Smooth muscle cell (in vitro differentiated cells): ENCODE data around the gene MAPK6. TPM values are rescaled to one million over a fixed set of nuclear protein-coding genes. Genes with fewer than 3 reads are reported as not detected.
"Not testable (repeated sequence)": the region's sequence is repeated elsewhere in the genome, so short reads cannot be mapped to it uniquely, and the experiment has no call there.

Experiments
- DNase-seq: peaks from one replicate; lab custom pipeline; 2025; ENCODE audit not compliant: unreplicated experiment; lab: John Stamatoyannopoulos, UW
- H2AFZ ChIP-seq: fragments of 200-600 bp; sonication (generic); 2 replicates; pipeline ENCODE4 v1.6.0; 2016; ENCODE audit warnings: antibody characterized with exemption, low read depth, mild to moderate bottlenecking
- H3F3A ChIP-seq: fragments of 200-600 bp; sonication (generic); 2 replicates; pipeline ENCODE4 v1.6.0; 2017; ENCODE audit warnings: antibody characterized with exemption, low read depth
- H3K27ac ChIP-seq: fragments of 200-600 bp; sonication (generic); 2 replicates; pipeline ENCODE4 v1.5.1; 2016; ENCODE audit warnings: low read depth, mild to moderate bottlenecking
- H3K27me3 ChIP-seq: fragments of 200-600 bp; sonication (generic); 2 replicates; pipeline ENCODE4 v1.6.1; 2016; ENCODE audit warnings: low read depth, mild to moderate bottlenecking
- H3K36me3 ChIP-seq: fragments of 200-600 bp; sonication (generic); 2 replicates; pipeline ENCODE4 v1.5.1; 2016; ENCODE audit warnings: low read depth
- H3K4me1 ChIP-seq: fragments of 200-600 bp; sonication (generic); 2 replicates; pipeline ENCODE4 v1.5.1; 2016; ENCODE audit warnings: low read depth
- H3K4me2 ChIP-seq: fragments of 200-600 bp; sonication (generic); 2 replicates; pipeline ENCODE4 v1.6.0; 2016; ENCODE audit warnings: mild to moderate bottlenecking
- H3K4me3 ChIP-seq: fragments of 200-600 bp; sonication (generic); 2 replicates; pipeline ENCODE4 v1.5.1; 2016; ENCODE audit warnings: mild to moderate bottlenecking
- H3K79me2 ChIP-seq: fragments of 200-600 bp; sonication (generic); 2 replicates; pipeline ENCODE4 v1.6.0; 2016; ENCODE audit warnings: low read depth, mild to moderate bottlenecking
- H3K9ac ChIP-seq: fragments of 200-600 bp; sonication (generic); 2 replicates; pipeline ENCODE4 v1.6.0; 2016; ENCODE audit warnings: low read depth
- H3K9me3 ChIP-seq: fragments of 200-600 bp; sonication (generic); replicated peaks from 2 replicates; pipeline ENCODE4 v1.5.1; 2016; ENCODE audit warnings: low read depth
- H4K20me1 ChIP-seq: fragments of 200-600 bp; sonication (generic); 2 replicates; pipeline ENCODE4 v1.6.0; 2016; ENCODE audit warnings: low read depth
- WGBS: methylation state at CpG from one replicate; pipeline ENCODE4 v1.1.7; 2016; ENCODE audit warnings: low lambda C conversion rate; 5-methylcytosine and 5-hydroxymethylcytosine counted together
- polyA plus RNA-seq: library from polyadenylated mRNA; unstranded; fragments of >200 nt; fragmentation: Nextera tagmentation; extraction: Ambion mirVana; gene quantifications from 2 replicates; pipeline ENCODE4 v1.2.1, GENCODE V29; 2016
- total RNA-seq: library from RNA; depleted of rRNA; stranded (reverse); fragments of >200 nt; gene quantifications from 2 replicates; pipeline ENCODE4 v1.2.3, GENCODE V29; 2014
- TF ChIP-seq, protein P1 (sequence below): fragments of 200-600 bp; sonication (generic); IDR thresholded peaks from 2 replicates; pipeline ENCODE4 v1.5.1; 2017; ENCODE audit warnings: borderline replicate concordance, mild to moderate bottlenecking, antibody characterized with exemption; ENCODE audit not compliant: insufficient read depth, poor library complexity, severe bottlenecking

MAPK6 gene
- total and polyA plus RNA-seq, 2 experiments from 2014 or later = 38.6 to 107 TPM

DNA sequence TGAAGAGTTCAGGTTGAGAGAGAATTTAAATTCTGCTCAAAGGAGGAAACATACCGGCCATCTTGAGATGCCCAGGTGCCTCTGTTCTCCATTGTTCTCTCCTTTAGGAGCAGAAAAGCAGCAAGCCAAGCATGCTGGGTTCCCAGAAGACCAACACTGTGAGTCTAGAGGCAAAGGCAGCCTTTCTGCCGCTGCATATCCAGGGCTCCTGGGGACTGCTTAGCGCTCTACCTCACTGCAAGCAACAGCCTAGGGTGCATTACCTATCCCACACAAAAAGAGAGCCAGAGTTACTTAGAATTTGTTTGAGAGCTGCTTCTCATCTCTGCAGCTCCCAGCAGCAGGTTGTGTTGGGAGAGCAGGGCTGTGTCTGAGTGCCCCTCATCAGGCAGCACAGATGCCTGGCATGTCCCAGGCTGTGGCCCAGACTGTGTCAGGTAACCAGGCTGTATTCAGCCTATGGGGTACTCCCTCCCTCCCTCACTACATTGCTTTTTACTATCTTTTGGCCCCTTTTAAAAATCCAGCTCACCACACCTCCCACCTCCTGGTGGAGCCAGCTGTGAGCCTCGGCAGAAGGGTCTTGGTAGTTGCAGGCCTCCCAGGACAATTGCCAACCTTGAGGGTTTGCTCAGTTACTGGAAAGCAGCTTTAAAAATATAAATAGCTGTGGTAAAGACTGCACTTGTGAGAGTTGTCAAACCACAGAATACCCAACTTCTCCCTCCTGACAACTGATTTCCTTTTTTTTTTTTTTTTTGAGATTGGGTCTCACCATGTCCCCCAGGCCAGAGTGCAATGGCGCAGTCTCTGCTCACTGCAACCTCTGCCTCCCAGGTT lies 63.4 kb downstream of the MAPK6 start:
- WGBS = 84% methylated on average over 5 of the region's 5 CpGs
- DNase-seq = no peak

DNA sequence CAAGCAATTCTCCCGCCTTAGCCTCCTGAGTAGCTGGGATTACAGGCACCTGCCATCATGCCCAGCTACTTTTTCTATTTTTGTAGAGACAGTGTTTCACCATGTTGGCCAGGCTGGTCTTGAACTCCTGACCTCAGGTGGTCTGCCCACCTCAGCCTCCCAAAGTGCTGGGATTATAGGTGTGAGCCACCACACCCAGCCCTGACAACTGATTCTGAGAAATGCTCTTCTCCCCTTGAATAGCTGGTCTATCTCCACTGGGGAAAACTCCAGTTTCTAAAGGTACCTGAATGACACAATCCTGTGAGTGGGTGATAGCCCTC lies 64.0 kb downstream of the MAPK6 start:
- H4K20me1 ChIP-seq, H3K27me3 ChIP-seq, H3K4me2 ChIP-seq, H2AFZ ChIP-seq, H3K36me3 ChIP-seq, H3K4me3 ChIP-seq, H3K4me1 ChIP-seq, H3K9me3 ChIP-seq, H3K79me2 ChIP-seq, H3F3A ChIP-seq, DNase-seq, H3K9ac ChIP-seq, H3K27ac ChIP-seq: not testable (repeated sequence)
- WGBS = 92% methylated on average over 1 of the region's 1 CpG

More for the DNA sequence above, 63.4 kb downstream of the MAPK6 start:
- TF ChIP-seq, protein P1, sequence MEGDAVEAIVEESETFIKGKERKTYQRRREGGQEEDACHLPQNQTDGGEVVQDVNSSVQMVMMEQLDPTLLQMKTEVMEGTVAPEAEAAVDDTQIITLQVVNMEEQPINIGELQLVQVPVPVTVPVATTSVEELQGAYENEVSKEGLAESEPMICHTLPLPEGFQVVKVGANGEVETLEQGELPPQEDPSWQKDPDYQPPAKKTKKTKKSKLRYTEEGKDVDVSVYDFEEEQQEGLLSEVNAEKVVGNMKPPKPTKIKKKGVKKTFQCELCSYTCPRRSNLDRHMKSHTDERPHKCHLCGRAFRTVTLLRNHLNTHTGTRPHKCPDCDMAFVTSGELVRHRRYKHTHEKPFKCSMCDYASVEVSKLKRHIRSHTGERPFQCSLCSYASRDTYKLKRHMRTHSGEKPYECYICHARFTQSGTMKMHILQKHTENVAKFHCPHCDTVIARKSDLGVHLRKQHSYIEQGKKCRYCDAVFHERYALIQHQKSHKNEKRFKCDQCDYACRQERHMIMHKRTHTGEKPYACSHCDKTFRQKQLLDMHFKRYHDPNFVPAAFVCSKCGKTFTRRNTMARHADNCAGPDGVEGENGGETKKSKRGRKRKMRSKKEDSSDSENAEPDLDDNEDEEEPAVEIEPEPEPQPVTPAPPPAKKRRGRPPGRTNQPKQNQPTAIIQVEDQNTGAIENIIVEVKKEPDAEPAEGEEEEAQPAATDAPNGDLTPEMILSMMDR = no peak
- H3K36me3 ChIP-seq = no peaks in the 10 kb centered on the region
- no peak overlapping the region for H3K27ac ChIP-seq
- no peaks in the 10 kb centered on the region for H3K27me3 ChIP-seq
- no peaks in the 10 kb centered on the region for H3K79me2 ChIP-seq
- peaks cover 5% of the 10 kb centered on the region for H3K4me1 ChIP-seq
- peaks cover 6% of the 10 kb centered on the region for H3K9me3 ChIP-seq
- no peak overlapping the region for H3K9ac ChIP-seq
- H3K4me2 ChIP-seq = no peak overlapping the region
- H2AFZ ChIP-seq = no peak overlapping the region
- H4K20me1 ChIP-seq = no peaks in the 10 kb centered on the region
- no peak overlapping the region for H3K4me3 ChIP-seq
- H3F3A ChIP-seq = no peaks in the 10 kb centered on the region

DNA sequence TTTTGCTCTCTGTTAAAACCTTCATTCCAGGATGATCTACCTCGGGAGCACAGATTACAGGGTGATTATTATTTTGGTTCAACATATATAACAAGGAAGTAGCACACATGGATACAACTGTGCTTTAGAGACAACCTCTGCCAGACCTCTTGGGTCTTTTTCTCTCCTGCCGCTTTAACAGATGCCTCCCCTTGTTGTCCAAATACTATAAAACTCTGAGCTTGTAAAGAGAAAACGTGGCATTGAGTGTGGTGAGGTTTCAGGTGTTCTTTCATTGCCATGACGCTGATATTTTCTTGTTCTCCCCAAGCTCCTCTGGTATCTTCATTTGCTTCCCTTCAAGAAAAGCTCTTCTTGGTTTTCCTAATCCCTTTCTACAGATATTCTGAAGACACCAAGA lies 64.6 kb downstream of the MAPK6 start:
- Histone ChIP-seq H3K4me3 (no peak overlapping the region), H3K4me2 (no peak overlapping the region), H3K9me3 (peaks cover 6% of the 10 kb centered on the region), H2AFZ (no peak overlapping the region), H3K36me3 (no peaks in the 10 kb centered on the region), H3K79me2 (no peaks in the 10 kb centered on the region), H3K9ac (no peak overlapping the region), H4K20me1 (no peaks in the 10 kb centered on the region), H3K27me3 (no peaks in the 10 kb centered on the region), H3F3A (no peaks in the 10 kb centered on the region), H3K4me1 (peaks cover 5% of the 10 kb centered on the region), H3K27ac (no peak overlapping the region)
- WGBS = 82% methylated on average over 4 of the region's 4 CpGs
- no peak for DNase-seq
- TF ChIP-seq, protein P1 = no peak

DNA sequence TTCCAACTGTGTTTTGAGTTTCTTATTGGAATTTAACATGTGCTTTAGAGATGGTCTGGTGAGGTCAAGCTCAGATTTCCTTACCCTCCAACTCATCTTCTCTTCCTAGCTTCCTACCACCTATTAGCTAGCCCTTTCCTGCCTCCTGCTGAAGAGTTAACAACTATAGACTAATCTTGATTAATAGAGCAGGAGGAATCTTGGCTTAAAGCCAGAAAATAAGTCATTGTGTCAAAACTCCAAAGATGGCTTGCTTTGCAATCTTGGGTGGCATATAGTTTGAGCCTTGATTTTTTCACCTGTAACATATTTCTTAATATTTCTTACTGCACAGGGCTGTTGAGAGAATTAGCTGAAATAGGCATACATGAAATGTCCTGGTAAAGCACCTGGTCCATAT lies 66.3 kb downstream of the MAPK6 start:
- peaks cover 5% of the 10 kb centered on the region for H3K4me1 ChIP-seq
- H3K4me2 ChIP-seq = no peak overlapping the region
- no peaks in the 10 kb centered on the region for H3K36me3 ChIP-seq
- H3K79me2 ChIP-seq = no peaks in the 10 kb centered on the region
- no peak overlapping the region for H2AFZ ChIP-seq
- no peak overlapping the region for H3K27ac ChIP-seq
- H3K4me3 ChIP-seq = no peak overlapping the region
- peaks cover 6% of the 10 kb centered on the region for H3K9me3 ChIP-seq
- TF ChIP-seq, protein P1 = no peak
- no peaks in the 10 kb centered on the region for H3K27me3 ChIP-seq
- no peak overlapping the region for H3K9ac ChIP-seq
- H4K20me1 ChIP-seq = no peaks in the 10 kb centered on the region
- DNase-seq = no peak
- H3F3A ChIP-seq = no peaks in the 10 kb centered on the region
